CD4-positive, CD25-positive, alpha-beta regulatory T cell (primary cell): ENCODE results near the gene SMPD4. TPM values are rescaled to one million over a fixed set of nuclear protein-coding genes. Genes with fewer than 3 reads are reported as not detected.

Experiments used
- polyA plus RNA-seq, 4 donors: library from polyadenylated mRNA; unstranded; fragments of 300-500 nt; fragmentation: Illumina TruSeq; gene quantifications; one replicate each; pipeline ENCODE4 v1.2.3, GENCODE V29; 2021
- total RNA-seq: library from RNA; stranded (reverse); gene quantifications from one replicate; pipeline ENCODE4 v1.2.3, GENCODE V29; 2022

Gene SMPD4
- total and polyA plus RNA-seq, 5 donors from 2014 or later, result 22.4 to 78.7 (median 31.3) TPM

Other genes with a start within 250 kb of the SMPD4 start
- not detected for gene RAB6C, start 201.9 kb downstream of the SMPD4 start, total RNA-seq
- not detected for gene RAB6C, start 201.9 kb downstream of the SMPD4 start, polyA plus RNA-seq
- gene POTEF, start 52.4 kb downstream of the SMPD4 start, total RNA-seq, result not detected
- not detected for gene POTEF, start 52.4 kb downstream of the SMPD4 start, polyA plus RNA-seq
- gene CCDC74B, start 36.5 kb downstream of the SMPD4 start, total RNA-seq, result not detected
- gene CCDC74B, start 36.5 kb downstream of the SMPD4 start, polyA plus RNA-seq, result not detected
- gene MZT2B, start 660 bp upstream of the SMPD4 start, total RNA-seq, result 199 TPM
- gene MZT2B, start 660 bp upstream of the SMPD4 start, polyA plus RNA-seq, result 100 to 1,000 TPM; 186 to 259 (median 227) TPM
- not detected for gene TUBA3E, start 16.8 kb upstream of the SMPD4 start, total RNA-seq
- not detected for gene TUBA3E, start 16.8 kb upstream of the SMPD4 start, polyA plus RNA-seq
- gene IMP4, start 161.3 kb upstream of the SMPD4 start, total RNA-seq, result 72.4 TPM
- gene IMP4, start 161.3 kb upstream of the SMPD4 start, polyA plus RNA-seq, result 100 to 1,000 TPM in 1 of 4 donors, 10 to 100 TPM in 3; 72.9 to 111 (median 77.8) TPM
- 61.3 TPM for gene PTPN18, start 174.5 kb upstream of the SMPD4 start, total RNA-seq
- gene PTPN18, start 174.5 kb upstream of the SMPD4 start, polyA plus RNA-seq, result 10 to 100 TPM; 42.2 to 58.3 (median 49.1) TPM